Endothelial cell of umbilical vein (primary cell): ENCODE data around the gene SYCE1L. TPM values are rescaled to one million over a fixed set of nuclear protein-coding genes. Genes with fewer than 3 reads are reported as not detected.

ENCODE experiments used
- BruUV-seq: library from RNA; stranded (reverse); fragments of 400-500 nt; replicated peaks from 2 replicates; lab custom pipeline; 2021; lab: Mats Ljungman, UMichigan
- CTCF ChIA-PET: fragments of 300-600, 350-600 bp; sonication (Branson Sonifier 250); formaldehyde crosslinking; loops from one replicate; lab custom pipeline; 2021; ENCODE audit warnings: antibody characterized with exemption, inconsistent platforms; lab: Charles Lee
- POLR2A ChIA-PET: fragments of 300-600, 350-600 bp; sonication (Branson Sonifier 250); formaldehyde crosslinking; loops from one replicate; lab custom pipeline; 2021; ENCODE audit warnings: antibody characterized with exemption, inconsistent platforms; lab: Charles Lee
- DNase-seq: peaks from one replicate; pipeline ENCODE4 v3.0.0-alpha.2; 2011; ENCODE audit warnings: low read depth, low spot score
- FAIRE-seq: peaks from 2 replicates; lab custom pipeline; 2011; peaks lifted over from hg19 to GRCh38; lab: Jason Lieb, UNC
- H2AFZ ChIP-seq: 2 replicates; pipeline ENCODE4 v1.6.0; 2012; ENCODE audit warnings: low read depth, low read length, control low read depth, inconsistent platforms
- H3K27ac ChIP-seq: 2 replicates; pipeline ENCODE4 v1.5.1; 2011; ENCODE audit warnings: low read depth, mild to moderate bottlenecking, control low read depth, low read length, moderate library complexity; ENCODE audit not compliant: insufficient read depth
- H3K27me3 ChIP-seq, 2 experiments: 2 replicates each; pipeline versions ENCODE4 v1.6.0 to v1.6.1; 2011; ENCODE audit warnings: low read length in 2 of 2, mixed read lengths in 1 of 2; ENCODE audit not compliant: control insufficient read depth in 2 of 2, insufficient read depth in 2 of 2
- H3K36me3 ChIP-seq, 2 experiments: 2 replicates in 1 of 2; 3 replicates in 1 of 2; pipeline ENCODE4 v1.5.1; 2011; ENCODE audit warnings: low read length in 2 of 2, mild to moderate bottlenecking in 1 of 2, moderate library complexity in 1 of 2; ENCODE audit not compliant: control insufficient read depth in 2 of 2, insufficient read depth in 2 of 2; ENCODE audit errors: extremely low read depth in 1 of 2
- H3K4me1 ChIP-seq: 3 replicates; pipeline ENCODE4 v1.5.1; 2011; ENCODE audit warnings: mild to moderate bottlenecking, low read length; ENCODE audit not compliant: control insufficient read depth, insufficient read depth; ENCODE audit errors: extremely low read depth
- H3K4me2 ChIP-seq: 2 replicates; pipeline ENCODE4 v1.6.1; 2011; ENCODE audit warnings: low read length, control low read depth, mixed read lengths; ENCODE audit not compliant: insufficient read depth
- H3K4me3 ChIP-seq, 3 experiments: fragments of 200-600 bp in 1 of 3; sonication (generic), shearing (Covaris generic) in 1 of 3; replicated peaks in 1 of 3; 2 replicates each; pipeline ENCODE4 v1.5.1; 2011 to 2016; ENCODE audit warnings: control low read depth in 3 of 3, low read length in 3 of 3, mild to moderate bottlenecking in 2 of 3, inconsistent platforms in 1 of 3, low read depth in 1 of 3, moderate library complexity in 1 of 3; ENCODE audit not compliant: insufficient read depth in 1 of 3
- H3K79me2 ChIP-seq: 2 replicates; pipeline ENCODE4 v1.6.0; 2012; ENCODE audit warnings: low read length, inconsistent platforms; ENCODE audit not compliant: control insufficient read depth, insufficient read depth
- H3K9ac ChIP-seq: replicated peaks from 2 replicates; pipeline ENCODE3; 2011; ENCODE audit warnings: low read length, control low read depth; ENCODE audit not compliant: insufficient read depth; ENCODE audit errors: extremely low read depth
- H3K9me1 ChIP-seq: replicated peaks from 3 replicates; pipeline ENCODE4 v1.6.0; 2011; ENCODE audit warnings: mild to moderate bottlenecking, low read length; ENCODE audit not compliant: control insufficient read depth, insufficient read depth; ENCODE audit errors: extremely low read depth
- H3K9me3 ChIP-seq: replicated peaks from 2 replicates; pipeline ENCODE4 v1.5.1; 2012; ENCODE audit warnings: low read length, inconsistent platforms; ENCODE audit not compliant: control insufficient read depth, insufficient read depth
- H4K20me1 ChIP-seq: replicated peaks from 2 replicates; pipeline ENCODE3; 2011; ENCODE audit warnings: mild to moderate bottlenecking, low read length; ENCODE audit not compliant: control insufficient read depth, insufficient read depth; ENCODE audit errors: extremely low read depth
- EZH2 ChIP-seq: IDR thresholded peaks from 2 replicates; pipeline ENCODE4 v1.6.1; 2012; ENCODE audit warnings: borderline replicate concordance, low read depth, mild to moderate bottlenecking, moderate library complexity, low read length, inconsistent platforms; ENCODE audit not compliant: severe bottlenecking
- FOS ChIP-seq: IDR thresholded peaks from 2 replicates; pipeline ENCODE4 v1.6.1; 2011; ENCODE audit warnings: mild to moderate bottlenecking, low read length, moderate library complexity, borderline replicate concordance; ENCODE audit not compliant: insufficient read depth
- GATA2 ChIP-seq: IDR thresholded peaks from 2 replicates; pipeline ENCODE4 v1.7.0; 2011; ENCODE audit warnings: low read depth, mild to moderate bottlenecking, moderate library complexity, mixed read lengths, low read length; ENCODE audit not compliant: insufficient read length, insufficient read depth
- JUN ChIP-seq: IDR thresholded peaks from 2 replicates; pipeline ENCODE4 v1.6.1; 2011; ENCODE audit warnings: borderline replicate concordance, low read depth; ENCODE audit not compliant: insufficient read length, insufficient read depth
- MYC ChIP-seq: IDR thresholded peaks from one replicate; pipeline ENCODE4 v1.6.1; 2011; ENCODE audit warnings: mild to moderate bottlenecking, low read depth, low read length
- POLR2A ChIP-seq: IDR thresholded peaks from 2 replicates; pipeline ENCODE4 v1.6.1; 2012; ENCODE audit warnings: low read depth, mild to moderate bottlenecking, control low read depth, low read length
- POLR2AphosphoS5 ChIP-seq: IDR thresholded peaks from 2 replicates; pipeline ENCODE4 v1.6.1; 2012; ENCODE audit warnings: low read depth, mild to moderate bottlenecking, control low read depth, low read length, moderate library complexity; ENCODE audit not compliant: insufficient read depth
- dilution Hi-C: fragments of 300-500 bp; cut with MboI; formaldehyde crosslinking; loops from one replicate; pipeline ENCODE4 v1.15.0; 2019; ENCODE audit warnings: low sequenced_read_pairs; ENCODE audit not compliant: extremely low pct_ligation_motif_present
- intact Hi-C: fragments of 100-400 bp; cut with micrococcal nuclease; formaldehyde crosslinking; loops from one replicate; pipeline ENCODE4 v1.10.0; 2022
- polyA plus RNA-seq, 4 experiments: library from polyadenylated mRNA; depleted of rRNA in 3 of 4; stranded (reverse) in 3 of 4; unstranded in 1 of 4; fragments of >200 nt; gene quantifications; 2 replicates each; pipeline versions ENCODE4 v1.2.1 to v1.2.3, GENCODE V29; 2011 to 2012; ENCODE audit warnings: missing spikeins in 1 of 4
- total RNA-seq: library from RNA; stranded (reverse); gene quantifications from 2 replicates; pipeline ENCODE4 v1.2.3, GENCODE V29; 2021
- TF ChIP-seq, protein P1 (sequence below), 2 donors: IDR thresholded peaks; 1 replicate in 1 of 2; 2 replicates in 1 of 2; pipeline ENCODE4 v1.5.1; 2011; ENCODE audit warnings: low read length in 2 of 2, mild to moderate bottlenecking in 2 of 2, moderate library complexity in 2 of 2, control low read depth in 1 of 2, inconsistent platforms in 1 of 2, low read depth in 1 of 2; ENCODE audit not compliant: insufficient read depth in 1 of 2; ENCODE audit errors: extremely low read depth in 1 of 2
- TF ChIP-seq, protein P2 (sequence below): IDR thresholded peaks from 2 replicates; pipeline ENCODE4 v1.6.1; 2011; ENCODE audit not compliant: insufficient read depth, insufficient read length

The SYCE1L gene
- total and polyA plus RNA-seq, 2 donors (not counting 3 experiments of a cell fraction or from before 2014, with no cell fraction given): 6.8 to 13.7 TPM

DNA sequence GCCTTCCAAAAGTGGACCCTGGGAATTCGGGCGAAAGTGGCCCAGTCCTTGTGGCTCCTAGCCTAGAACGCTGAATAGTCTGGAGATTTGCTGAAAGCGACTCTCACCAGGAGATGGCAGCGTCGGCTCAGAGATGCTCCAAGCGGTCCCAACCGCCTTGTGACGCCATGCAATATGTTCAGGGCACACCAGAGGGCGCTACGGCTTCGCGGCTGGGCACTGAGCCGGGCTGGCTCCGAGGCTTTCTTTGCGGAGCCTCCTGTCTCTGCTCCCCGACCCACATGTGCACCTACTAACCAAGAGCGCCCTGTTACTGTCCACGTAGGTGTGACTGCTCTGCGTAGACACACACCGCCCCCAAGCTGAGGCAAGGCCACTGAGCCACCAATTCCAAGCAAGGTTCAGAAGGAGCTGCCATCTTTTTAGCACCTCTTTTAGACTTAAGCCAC lies 36.9 kb downstream of the SYCE1L start:
- intact Hi-C loops (loop anchor here (1.0 to 10.0 kb wide), 13 partner anchors 53 to 864 kb away; no protein-coding TSS in a partner anchor), dilution Hi-C loops (loop anchor here (25.0 kb wide), 1 partner anchor 351 kb away; no protein-coding TSS in a partner anchor)
- Histone ChIP-seq H3K9me3 (no peaks in the 10 kb centered on the region), H3K79me2 (no peaks in the 10 kb centered on the region), H4K20me1 (no peaks in the 10 kb centered on the region), H3K4me2 (peak overlapping the region; percentile 19), H3K4me1 (no peaks in the 10 kb centered on the region), H3K27ac (no peak overlapping the region), H3K9ac (peak overlapping the region; percentile 28), H2AFZ (peak overlapping the region; percentile 67), H3K27me3 (no peaks in the 10 kb centered on the region), H3K36me3 (no peaks in the 10 kb centered on the region), H3K4me3 (no peak overlapping the region), H3K9me1 (no peaks in the 10 kb centered on the region)
- FAIRE-seq: peak; percentile 95
- ChIA-PET POLR2A (interaction anchor here (0.6 to 1.3 kb wide), 2 partner anchors 348 to 734 kb away, joined by 3 to 8 read pairs; no protein-coding TSS in a partner anchor), CTCF (interaction anchor here (0.6 to 9.8 kb wide), 23 partner anchors 10 to 863 kb away, joined by 3 to 185 read pairs (median 4); partner anchors contain the start of genes ADAMTS18 and WWOX)
- peak; percentile 87 for DNase-seq
- TF ChIP-seq POLR2AphosphoS5 (peak; percentile 54), POLR2A (no peak)
- TF ChIP-seq, protein P1, sequence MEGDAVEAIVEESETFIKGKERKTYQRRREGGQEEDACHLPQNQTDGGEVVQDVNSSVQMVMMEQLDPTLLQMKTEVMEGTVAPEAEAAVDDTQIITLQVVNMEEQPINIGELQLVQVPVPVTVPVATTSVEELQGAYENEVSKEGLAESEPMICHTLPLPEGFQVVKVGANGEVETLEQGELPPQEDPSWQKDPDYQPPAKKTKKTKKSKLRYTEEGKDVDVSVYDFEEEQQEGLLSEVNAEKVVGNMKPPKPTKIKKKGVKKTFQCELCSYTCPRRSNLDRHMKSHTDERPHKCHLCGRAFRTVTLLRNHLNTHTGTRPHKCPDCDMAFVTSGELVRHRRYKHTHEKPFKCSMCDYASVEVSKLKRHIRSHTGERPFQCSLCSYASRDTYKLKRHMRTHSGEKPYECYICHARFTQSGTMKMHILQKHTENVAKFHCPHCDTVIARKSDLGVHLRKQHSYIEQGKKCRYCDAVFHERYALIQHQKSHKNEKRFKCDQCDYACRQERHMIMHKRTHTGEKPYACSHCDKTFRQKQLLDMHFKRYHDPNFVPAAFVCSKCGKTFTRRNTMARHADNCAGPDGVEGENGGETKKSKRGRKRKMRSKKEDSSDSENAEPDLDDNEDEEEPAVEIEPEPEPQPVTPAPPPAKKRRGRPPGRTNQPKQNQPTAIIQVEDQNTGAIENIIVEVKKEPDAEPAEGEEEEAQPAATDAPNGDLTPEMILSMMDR (IDR thresholded peaks at IDR 0.05; ENCODE audit: extremely low read depth in 1 of 2, insufficient read depth in 1 of 2, low read depth in 1 of 2, low read length in 2 of 2): peak; percentile 99 to 100
- BruUV-seq: no TSS peak

GRCh38 chr16:77238593-77238992 lies 39.4 kb downstream of the SYCE1L start:
- BruUV-seq: no TSS peak
- no peaks in the 10 kb centered on the region for H3K36me3 ChIP-seq
- no peak overlapping the region for H3K9ac ChIP-seq
- FAIRE-seq (no peak), DNase-seq (no peak)
- no peak overlapping the region for H3K4me2 ChIP-seq
- no peak overlapping the region for H3K27ac ChIP-seq
- dilution Hi-C loops: loop anchor here (25.0 kb wide), 1 partner anchor 349 kb away; no protein-coding TSS in a partner anchor
- H3K27me3 ChIP-seq: no peaks in the 10 kb centered on the region
- no peaks in the 10 kb centered on the region for H3K9me3 ChIP-seq
- no peaks in the 10 kb centered on the region for H3K4me1 ChIP-seq
- no peaks in the 10 kb centered on the region for H4K20me1 ChIP-seq
- H3K4me3 ChIP-seq: no peak overlapping the region
- H2AFZ ChIP-seq: no peak overlapping the region
- ChIA-PET CTCF (interaction anchor here (1.3 to 9.8 kb wide), 3 partner anchors 200 to 764 kb away, joined by 4 to 185 read pairs (median 27); no protein-coding TSS in a partner anchor), POLR2A (no interaction called here)
- intact Hi-C loops: loop anchor here (10.0 kb wide), 1 partner anchor 136 kb away; no protein-coding TSS in a partner anchor
- H3K9me1 ChIP-seq: no peaks in the 10 kb centered on the region
- TF ChIP-seq JUN (no peak), GATA2 (no peak), POLR2AphosphoS5 (no peak), POLR2A (no peak), FOS (no peak), EZH2 (no peak), MYC (no peak)
- TF ChIP-seq, protein P1 (IDR thresholded peaks at IDR 0.05; ENCODE audit: extremely low read depth in 1 of 2, insufficient read depth in 1 of 2, low read depth in 1 of 2, low read length in 2 of 2): no peak
- TF ChIP-seq, protein P2, sequence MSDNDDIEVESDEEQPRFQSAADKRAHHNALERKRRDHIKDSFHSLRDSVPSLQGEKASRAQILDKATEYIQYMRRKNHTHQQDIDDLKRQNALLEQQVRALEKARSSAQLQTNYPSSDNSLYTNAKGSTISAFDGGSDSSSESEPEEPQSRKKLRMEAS: no peak
- no peaks in the 10 kb centered on the region for H3K79me2 ChIP-seq
